ENCODE measurements around the gene PRR3. TPM values are rescaled to one million over a fixed set of nuclear protein-coding genes. Genes with fewer than 3 reads are reported as not detected.
A peak's percentile ranks its signal among the peaks of the same experiment; 100 is the strongest.

The PRR3 gene
- total and polyA plus RNA-seq, 2 of the 13 experiments (the other 11 are each of a cell fraction or from before 2014, with no cell fraction given) = 14.6 to 21.2 TPM

DNA sequence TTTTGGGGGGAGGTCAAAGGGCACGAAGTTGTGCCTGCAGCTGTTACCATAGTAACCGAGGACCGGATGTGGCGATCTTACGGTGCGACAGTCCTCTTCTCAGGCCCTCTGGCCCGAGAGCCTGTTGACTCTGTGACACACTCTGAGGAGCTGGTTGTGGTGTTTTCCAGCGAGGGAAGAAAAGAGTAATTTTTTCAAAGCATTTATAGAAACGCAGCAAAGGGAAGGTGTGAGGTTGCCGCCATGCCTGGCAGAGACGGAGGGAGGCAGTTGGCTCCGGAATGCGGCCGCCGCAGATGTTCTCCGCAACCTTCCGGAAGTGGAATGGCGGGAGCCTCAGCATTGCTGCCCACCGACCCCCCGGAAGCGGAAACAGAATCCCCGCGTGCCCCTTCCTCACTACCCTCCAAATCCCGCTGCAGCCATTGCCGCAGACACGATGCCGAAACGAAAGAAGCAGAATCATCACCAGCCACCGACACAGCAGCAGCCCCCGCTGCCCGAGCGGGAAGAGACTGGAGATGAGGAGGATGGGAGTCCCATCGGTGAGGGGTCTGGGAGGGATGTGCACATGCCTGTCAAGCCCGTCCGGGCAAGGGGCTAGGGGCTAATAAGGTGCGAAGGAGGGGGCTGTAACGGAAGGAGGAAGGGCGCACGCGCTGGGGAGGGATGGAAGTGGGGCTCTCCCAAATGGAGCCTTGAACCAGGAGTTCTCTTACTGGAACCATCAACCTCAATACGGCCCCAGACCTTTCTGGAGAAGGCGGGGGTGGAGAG, at the start of gene PRR3 (continued):
- TF ChIP-seq ZNF431 (CRISPR knock-in tag; IDR thresholded peaks at IDR 0.05; ENCODE audit: borderline replicate concordance, low read depth) = peak; percentile 54; the same call in 1 of the 2 replicates
- TF ChIP-seq CEBPG (CRISPR knock-in tag; IDR thresholded peaks at IDR 0.05) = no peak
- no peak for TF ChIP-seq MAF1 (CRISPR knock-in tag; IDR thresholded peaks at IDR 0.05; ENCODE audit: borderline replicate concordance)
- peak; percentile 97 for TF ChIP-seq KMT2B (CRISPR knock-in tag; IDR thresholded peaks at IDR 0.05)
- peak; percentile 96 for TF ChIP-seq HOXA9 (CRISPR knock-in tag; IDR thresholded peaks at IDR 0.05; ENCODE audit: borderline replicate concordance)
- TF ChIP-seq NONO (IDR thresholded peaks at IDR 0.05) = no peak
- peak; percentile 92; the same call in 1 of the 2 replicates for TF ChIP-seq NONO (CRISPR knock-in tag; conservative IDR thresholded peaks at IDR 0.05)
- no peak for TF ChIP-seq KDM1A (CRISPR knock-in tag; IDR thresholded peaks at IDR 0.05)
- TF ChIP-seq, protein P1, sequence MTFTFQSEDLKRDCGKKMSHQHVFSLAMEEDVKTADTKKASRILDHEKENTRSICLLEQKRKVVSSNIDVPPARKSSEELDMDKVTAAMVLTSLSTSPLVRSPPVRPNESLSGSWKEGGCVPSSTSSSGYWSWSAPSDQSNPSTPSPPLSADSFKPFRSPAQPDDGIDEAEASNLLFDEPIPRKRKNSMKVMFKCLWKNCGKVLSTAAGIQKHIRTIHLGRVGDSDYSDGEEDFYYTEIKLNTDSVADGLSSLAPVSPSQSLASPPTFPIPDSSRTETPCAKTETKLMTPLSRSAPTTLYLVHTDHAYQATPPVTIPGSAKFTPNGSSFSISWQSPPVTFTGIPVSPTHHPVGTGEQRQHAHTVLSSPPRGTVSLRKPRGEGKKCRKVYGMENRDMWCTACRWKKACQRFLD (CRISPR knock-in tag; IDR thresholded peaks at IDR 0.05; ENCODE audit: borderline replicate concordance) = peak; percentile 85; the same call in 1 of the 2 replicates
- TF ChIP-seq, protein P2, sequence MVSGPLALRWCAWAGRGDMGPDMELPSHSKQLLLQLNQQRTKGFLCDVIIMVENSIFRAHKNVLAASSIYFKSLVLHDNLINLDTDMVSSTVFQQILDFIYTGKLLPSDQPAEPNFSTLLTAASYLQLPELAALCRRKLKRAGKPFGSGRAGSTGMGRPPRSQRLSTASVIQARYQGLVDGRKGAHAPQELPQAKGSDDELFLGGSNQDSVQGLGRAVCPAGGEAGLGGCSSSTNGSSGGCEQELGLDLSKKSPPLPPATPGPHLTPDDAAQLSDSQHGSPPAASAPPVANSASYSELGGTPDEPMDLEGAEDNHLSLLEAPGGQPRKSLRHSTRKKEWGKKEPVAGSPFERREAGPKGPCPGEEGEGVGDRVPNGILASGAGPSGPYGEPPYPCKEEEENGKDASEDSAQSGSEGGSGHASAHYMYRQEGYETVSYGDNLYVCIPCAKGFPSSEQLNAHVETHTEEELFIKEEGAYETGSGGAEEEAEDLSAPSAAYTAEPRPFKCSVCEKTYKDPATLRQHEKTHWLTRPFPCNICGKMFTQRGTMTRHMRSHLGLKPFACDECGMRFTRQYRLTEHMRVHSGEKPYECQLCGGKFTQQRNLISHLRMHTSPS (CRISPR knock-in tag; IDR thresholded peaks at IDR 0.05; ENCODE audit: low read depth) = no peak
- TF ChIP-seq PCBP1 (IDR thresholded peaks at IDR 0.05; ENCODE audit: borderline replicate concordance, low read depth, low read length) = peak; percentile 97; the same call in 1 of the 2 replicates
- TF ChIP-seq ARHGAP35 (CRISPR knock-in tag; IDR thresholded peaks at IDR 0.05; ENCODE audit: borderline replicate concordance) = peak; percentile 94; the same call in 1 of the 2 replicates
- TF ChIP-seq, protein P3, sequence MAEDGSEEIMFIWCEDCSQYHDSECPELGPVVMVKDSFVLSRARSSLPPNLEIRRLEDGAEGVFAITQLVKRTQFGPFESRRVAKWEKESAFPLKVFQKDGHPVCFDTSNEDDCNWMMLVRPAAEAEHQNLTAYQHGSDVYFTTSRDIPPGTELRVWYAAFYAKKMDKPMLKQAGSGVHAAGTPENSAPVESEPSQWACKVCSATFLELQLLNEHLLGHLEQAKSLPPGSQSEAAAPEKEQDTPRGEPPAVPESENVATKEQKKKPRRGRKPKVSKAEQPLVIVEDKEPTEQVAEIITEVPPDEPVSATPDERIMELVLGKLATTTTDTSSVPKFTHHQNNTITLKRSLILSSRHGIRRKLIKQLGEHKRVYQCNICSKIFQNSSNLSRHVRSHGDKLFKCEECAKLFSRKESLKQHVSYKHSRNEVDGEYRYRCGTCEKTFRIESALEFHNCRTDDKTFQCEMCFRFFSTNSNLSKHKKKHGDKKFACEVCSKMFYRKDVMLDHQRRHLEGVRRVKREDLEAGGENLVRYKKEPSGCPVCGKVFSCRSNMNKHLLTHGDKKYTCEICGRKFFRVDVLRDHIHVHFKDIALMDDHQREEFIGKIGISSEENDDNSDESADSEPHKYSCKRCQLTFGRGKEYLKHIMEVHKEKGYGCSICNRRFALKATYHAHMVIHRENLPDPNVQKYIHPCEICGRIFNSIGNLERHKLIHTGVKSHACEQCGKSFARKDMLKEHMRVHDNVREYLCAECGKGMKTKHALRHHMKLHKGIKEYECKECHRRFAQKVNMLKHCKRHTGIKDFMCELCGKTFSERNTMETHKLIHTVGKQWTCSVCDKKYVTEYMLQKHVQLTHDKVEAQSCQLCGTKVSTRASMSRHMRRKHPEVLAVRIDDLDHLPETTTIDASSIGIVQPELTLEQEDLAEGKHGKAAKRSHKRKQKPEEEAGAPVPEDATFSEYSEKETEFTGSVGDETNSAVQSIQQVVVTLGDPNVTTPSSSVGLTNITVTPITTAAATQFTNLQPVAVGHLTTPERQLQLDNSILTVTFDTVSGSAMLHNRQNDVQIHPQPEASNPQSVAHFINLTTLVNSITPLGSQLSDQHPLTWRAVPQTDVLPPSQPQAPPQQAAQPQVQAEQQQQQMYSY (CRISPR knock-in tag; IDR thresholded peaks at IDR 0.05) = no peak
- TF ChIP-seq LCORL (IDR thresholded peaks at IDR 0.05) = no peak
- peak; percentile 75; the same call in 1 of the 2 replicates for TF ChIP-seq LCORL (CRISPR knock-in tag; IDR thresholded peaks at IDR 0.05)
- 0 out of 2 replicates have a peak, but pooled peaks have one; percentile 62 for TF ChIP-seq ZMYM2 (CRISPR knock-in tag; IDR thresholded peaks at IDR 0.05)
- no peak; the same call in none of the 2 replicates for TF ChIP-seq KDM4B (CRISPR knock-in tag; IDR thresholded peaks at IDR 0.05)
- peak; percentile 41 for TF ChIP-seq MED13 (CRISPR knock-in tag; IDR thresholded peaks at IDR 0.05)
- TF ChIP-seq SNAPC2 (CRISPR knock-in tag; IDR thresholded peaks at IDR 0.05) = peak; percentile 94
- TF ChIP-seq ZNF878 (CRISPR knock-in tag; IDR thresholded peaks at IDR 0.05) = peak; percentile 36
- TF ChIP-seq, protein P4, sequence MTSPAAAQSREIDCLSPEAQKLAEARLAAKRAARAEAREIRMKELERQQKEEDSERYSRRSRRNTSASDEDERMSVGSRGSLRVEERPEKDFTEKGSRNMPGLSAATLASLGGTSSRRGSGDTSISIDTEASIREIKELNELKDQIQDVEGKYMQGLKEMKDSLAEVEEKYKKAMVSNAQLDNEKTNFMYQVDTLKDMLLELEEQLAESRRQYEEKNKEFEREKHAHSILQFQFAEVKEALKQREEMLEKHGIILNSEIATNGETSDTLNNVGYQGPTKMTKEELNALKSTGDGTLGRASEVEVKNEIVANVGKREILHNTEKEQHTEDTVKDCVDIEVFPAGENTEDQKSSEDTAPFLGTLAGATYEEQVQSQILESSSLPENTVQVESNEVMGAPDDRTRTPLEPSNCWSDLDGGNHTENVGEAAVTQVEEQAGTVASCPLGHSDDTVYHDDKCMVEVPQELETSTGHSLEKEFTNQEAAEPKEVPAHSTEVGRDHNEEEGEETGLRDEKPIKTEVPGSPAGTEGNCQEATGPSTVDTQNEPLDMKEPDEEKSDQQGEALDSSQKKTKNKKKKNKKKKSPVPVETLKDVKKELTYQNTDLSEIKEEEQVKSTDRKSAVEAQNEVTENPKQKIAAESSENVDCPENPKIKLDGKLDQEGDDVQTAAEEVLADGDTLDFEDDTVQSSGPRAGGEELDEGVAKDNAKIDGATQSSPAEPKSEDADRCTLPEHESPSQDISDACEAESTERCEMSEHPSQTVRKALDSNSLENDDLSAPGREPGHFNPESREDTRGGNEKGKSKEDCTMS (CRISPR knock-in tag; conservative IDR thresholded peaks at IDR 0.05) = no peak
